HG02840 (cell line): ENCODE measurements around the gene KCND2.

Experiments
- ATAC-seq: cut with Tn5 transposase; IDR thresholded peaks from one replicate; pipeline ENCODE4 v1.9.1; 2021; ENCODE audit warnings: mild to moderate bottlenecking, moderate library complexity, moderate number of reproducible peaks; ENCODE audit not compliant: unreplicated experiment, low FRiP score

The KCND2 gene

GRCh38 chr7:120792861-120793130 is 519.8 kb downstream of the KCND2 start:
- ATAC-seq: no peak

DNA sequence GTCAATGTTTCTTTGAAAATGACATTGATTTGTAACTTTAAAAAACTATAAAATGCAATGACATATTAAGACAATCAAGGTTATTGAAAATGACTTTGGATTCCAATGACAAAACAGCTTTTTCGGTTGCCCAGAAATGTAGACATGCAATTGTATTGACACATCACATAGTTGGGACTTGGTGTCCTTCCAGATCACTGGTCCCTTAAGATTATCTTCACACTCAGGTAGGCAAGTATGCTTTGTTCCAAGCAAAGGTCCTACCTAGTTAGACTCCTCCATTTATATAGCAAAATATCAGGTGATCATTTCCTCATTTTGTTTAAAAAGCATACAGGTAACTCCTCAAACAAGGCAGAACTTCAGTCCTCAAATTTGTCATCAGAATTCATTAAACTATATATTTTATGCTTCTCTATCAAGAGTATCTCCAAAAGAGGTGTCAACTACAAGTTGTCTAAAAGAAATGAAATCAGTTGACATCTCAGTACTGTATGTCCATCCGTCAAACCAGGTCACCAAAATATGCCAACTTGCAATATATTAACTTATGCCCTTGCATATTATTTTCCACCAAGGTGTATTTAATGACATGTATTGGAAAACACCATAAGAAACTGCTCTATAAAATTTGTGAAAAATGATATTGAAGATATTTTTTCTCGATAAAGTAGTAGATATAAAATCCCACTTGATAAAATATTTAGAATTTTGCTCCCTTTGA is 520.4 kb downstream of the KCND2 start:
- ATAC-seq: no peak

DNA sequence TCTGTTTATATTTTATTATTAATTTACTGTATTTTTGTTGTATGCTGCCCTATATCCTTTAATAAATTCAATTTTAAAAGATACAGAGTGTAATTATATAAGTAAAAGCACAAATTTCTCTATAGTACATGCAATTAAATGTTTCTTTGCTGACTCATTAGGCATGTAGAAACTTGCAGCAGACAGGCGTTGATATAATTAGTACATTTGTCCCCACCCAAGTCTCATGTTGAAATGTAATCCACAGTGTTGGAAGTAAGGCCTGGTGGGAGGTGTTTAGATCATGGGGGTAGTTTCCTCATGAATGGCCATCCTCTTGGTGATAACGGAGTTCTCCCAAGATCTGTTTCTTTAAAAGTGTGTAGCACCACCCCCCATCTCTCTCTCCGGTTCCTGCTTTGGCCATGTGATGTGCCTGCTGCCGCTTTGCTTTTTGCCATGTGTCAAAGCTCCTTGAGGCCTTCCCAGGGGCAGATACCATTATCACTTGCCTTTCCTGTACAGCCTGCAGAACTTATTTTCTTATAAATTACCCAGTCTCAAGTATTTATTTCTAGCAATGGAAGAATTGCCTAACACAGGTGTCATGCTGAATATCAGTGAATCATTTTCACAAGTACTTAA is 521.2 kb downstream of the KCND2 start:
- no peak for ATAC-seq

DNA sequence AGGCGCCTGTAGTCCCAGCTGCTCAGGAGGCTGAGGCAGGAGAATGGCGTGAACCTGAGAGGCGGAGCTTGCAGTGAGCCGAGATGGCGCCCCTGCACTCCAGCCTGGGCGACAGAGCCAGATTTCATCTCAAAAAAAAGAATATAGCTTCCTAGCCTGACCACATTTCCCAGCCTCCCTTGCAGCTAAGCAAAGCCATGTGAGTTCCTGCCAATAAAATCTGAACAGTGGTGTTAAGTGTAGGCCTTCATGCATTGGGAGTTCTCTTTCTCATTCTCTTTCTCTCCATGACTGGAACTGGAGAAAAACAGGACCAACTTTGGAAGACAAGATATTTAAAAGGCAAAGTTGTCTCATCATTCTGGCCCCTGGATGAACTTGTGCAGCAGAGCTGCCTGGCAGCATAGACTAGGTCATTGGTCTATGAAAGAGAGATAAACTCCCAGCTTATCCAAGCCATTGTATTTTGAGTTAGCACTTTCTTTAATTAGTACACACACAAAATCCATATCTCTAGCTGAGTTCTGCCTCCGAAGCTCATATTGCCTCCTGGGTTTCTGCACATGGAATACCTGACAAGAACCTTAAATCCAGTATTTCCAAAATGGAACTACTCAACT is 524.2 kb downstream of the KCND2 start:
- no peak for ATAC-seq

- ATAC-seq: no peak
Observed at GRCh38 chr7:120799147-120799546, 526.2 kb downstream of the KCND2 start.
